DOHH2 (cell line): ENCODE results near the gene NKAIN2.

Experiments used
- H3F3A ChIP-seq: fragments of 200-600 bp; sonication (generic), shearing (Covaris generic); 2 replicates; pipeline ENCODE4 v1.6.0; 2016; ENCODE audit warnings: antibody characterized with exemption, mild to moderate bottlenecking; ENCODE audit not compliant: control insufficient read depth, insufficient read depth
- H3K27ac ChIP-seq: fragments of 200-600 bp; sonication (generic); 2 replicates; pipeline ENCODE4 v1.5.1; 2014; ENCODE audit warnings: low read depth, mild to moderate bottlenecking, low read length, moderate library complexity
- H3K27me3 ChIP-seq: fragments of 200-600 bp; sonication (generic); 2 replicates; pipeline ENCODE4 v1.6.1; 2014; ENCODE audit warnings: mild to moderate bottlenecking, low read length, mixed read lengths; ENCODE audit not compliant: control insufficient read depth
- H3K36me3 ChIP-seq: fragments of 200-600 bp; sonication (generic); 2 replicates; pipeline ENCODE4 v1.6.1; 2014; ENCODE audit warnings: mild to moderate bottlenecking, low read length, moderate library complexity, mixed read lengths; ENCODE audit not compliant: control insufficient read depth
- H3K4me1 ChIP-seq: fragments of 200-600 bp; sonication (generic); 2 replicates; pipeline ENCODE4 v1.6.1; 2014; ENCODE audit warnings: mild to moderate bottlenecking, low read length, mixed read lengths; ENCODE audit not compliant: control insufficient read depth
- H3K4me2 ChIP-seq: fragments of 200-600 bp; sonication (generic); 2 replicates; pipeline ENCODE4 v1.6.0; 2014; ENCODE audit warnings: mild to moderate bottlenecking, low read length, moderate library complexity
- H3K4me3 ChIP-seq: fragments of 200-600 bp; sonication (generic); 2 replicates; pipeline ENCODE4 v1.5.1; 2014; ENCODE audit warnings: mild to moderate bottlenecking, low read length, mixed read lengths
- H3K79me2 ChIP-seq: fragments of 200-600 bp; sonication (generic); 2 replicates; pipeline ENCODE4 v1.6.1; 2014; ENCODE audit warnings: mild to moderate bottlenecking, low read length, mixed read lengths; ENCODE audit not compliant: control insufficient read depth
- H3K9me2 ChIP-seq: fragments of 200-600 bp; sonication (generic); replicated peaks from 2 replicates; pipeline ENCODE4 v1.6.1; 2014; ENCODE audit warnings: mild to moderate bottlenecking, low read length, mixed read lengths; ENCODE audit not compliant: control insufficient read depth
- H3K9me3 ChIP-seq: fragments of 200-600 bp; sonication (generic); 2 replicates; pipeline ENCODE4 v1.6.1; 2014; ENCODE audit warnings: antibody characterized with exemption, low read length, mixed read lengths; ENCODE audit not compliant: control insufficient read depth, insufficient read depth
- H4K20me1 ChIP-seq: fragments of 200-600 bp; sonication (generic); 2 replicates; pipeline ENCODE4 v1.6.0; 2014; ENCODE audit warnings: low read depth, mild to moderate bottlenecking, antibody characterized with exemption, low read length, moderate library complexity; ENCODE audit not compliant: control insufficient read depth, insufficient read depth
- EZH2phosphoT487 ChIP-seq: fragments of 200-600 bp; sonication (generic); IDR thresholded peaks from 2 replicates; pipeline ENCODE4 v1.6.1; 2017; ENCODE audit warnings: borderline replicate concordance, mild to moderate bottlenecking, antibody characterized with exemption, low read length, moderate library complexity, mixed read lengths
- TF ChIP-seq, protein P1 (sequence below): fragments of 200-600 bp; sonication (generic); IDR thresholded peaks from one replicate; pipeline ENCODE4 v1.5.1; 2014; ENCODE audit warnings: antibody characterized with exemption, mild to moderate bottlenecking, low read depth, low read length; ENCODE audit not compliant: poor library complexity, severe bottlenecking

The NKAIN2 gene

DNA sequence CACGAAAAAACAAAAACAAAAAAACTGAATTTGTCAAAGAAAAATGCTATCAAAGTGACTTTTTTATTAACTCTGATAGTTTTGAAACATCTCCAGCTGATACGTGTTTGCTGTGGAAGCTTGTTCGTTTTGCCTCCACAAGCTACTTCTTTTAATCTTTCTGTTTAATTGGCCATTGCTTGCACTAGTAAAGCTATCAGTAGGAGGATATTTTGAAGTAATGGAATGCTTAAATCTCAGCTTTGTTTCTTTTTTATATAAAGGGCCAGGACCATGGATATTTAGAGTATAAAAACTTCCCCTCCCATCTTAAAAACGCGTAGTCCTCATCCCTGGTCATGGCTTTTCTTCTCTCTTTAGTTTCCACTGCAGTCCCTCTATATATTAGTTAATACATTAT is 344.0 kb downstream of the NKAIN2 start:
- no peaks in the 10 kb centered on the region for H3K79me2 ChIP-seq
- H3K9me2 ChIP-seq: no peaks in the 10 kb centered on the region
- H3K4me3 ChIP-seq: no peak overlapping the region
- no peak overlapping the region for H3K4me2 ChIP-seq
- no peaks in the 10 kb centered on the region for H3K36me3 ChIP-seq
- H3K27me3 ChIP-seq: no peaks in the 10 kb centered on the region
- H3K27ac ChIP-seq: no peak overlapping the region
- H3K9me3 ChIP-seq: no peaks in the 10 kb centered on the region
- TF ChIP-seq EZH2phosphoT487: no peak
- TF ChIP-seq, protein P1, sequence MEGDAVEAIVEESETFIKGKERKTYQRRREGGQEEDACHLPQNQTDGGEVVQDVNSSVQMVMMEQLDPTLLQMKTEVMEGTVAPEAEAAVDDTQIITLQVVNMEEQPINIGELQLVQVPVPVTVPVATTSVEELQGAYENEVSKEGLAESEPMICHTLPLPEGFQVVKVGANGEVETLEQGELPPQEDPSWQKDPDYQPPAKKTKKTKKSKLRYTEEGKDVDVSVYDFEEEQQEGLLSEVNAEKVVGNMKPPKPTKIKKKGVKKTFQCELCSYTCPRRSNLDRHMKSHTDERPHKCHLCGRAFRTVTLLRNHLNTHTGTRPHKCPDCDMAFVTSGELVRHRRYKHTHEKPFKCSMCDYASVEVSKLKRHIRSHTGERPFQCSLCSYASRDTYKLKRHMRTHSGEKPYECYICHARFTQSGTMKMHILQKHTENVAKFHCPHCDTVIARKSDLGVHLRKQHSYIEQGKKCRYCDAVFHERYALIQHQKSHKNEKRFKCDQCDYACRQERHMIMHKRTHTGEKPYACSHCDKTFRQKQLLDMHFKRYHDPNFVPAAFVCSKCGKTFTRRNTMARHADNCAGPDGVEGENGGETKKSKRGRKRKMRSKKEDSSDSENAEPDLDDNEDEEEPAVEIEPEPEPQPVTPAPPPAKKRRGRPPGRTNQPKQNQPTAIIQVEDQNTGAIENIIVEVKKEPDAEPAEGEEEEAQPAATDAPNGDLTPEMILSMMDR: no peak
- no peaks in the 10 kb centered on the region for H4K20me1 ChIP-seq
- no peaks in the 10 kb centered on the region for H3F3A ChIP-seq
- no peaks in the 10 kb centered on the region for H3K4me1 ChIP-seq

DNA sequence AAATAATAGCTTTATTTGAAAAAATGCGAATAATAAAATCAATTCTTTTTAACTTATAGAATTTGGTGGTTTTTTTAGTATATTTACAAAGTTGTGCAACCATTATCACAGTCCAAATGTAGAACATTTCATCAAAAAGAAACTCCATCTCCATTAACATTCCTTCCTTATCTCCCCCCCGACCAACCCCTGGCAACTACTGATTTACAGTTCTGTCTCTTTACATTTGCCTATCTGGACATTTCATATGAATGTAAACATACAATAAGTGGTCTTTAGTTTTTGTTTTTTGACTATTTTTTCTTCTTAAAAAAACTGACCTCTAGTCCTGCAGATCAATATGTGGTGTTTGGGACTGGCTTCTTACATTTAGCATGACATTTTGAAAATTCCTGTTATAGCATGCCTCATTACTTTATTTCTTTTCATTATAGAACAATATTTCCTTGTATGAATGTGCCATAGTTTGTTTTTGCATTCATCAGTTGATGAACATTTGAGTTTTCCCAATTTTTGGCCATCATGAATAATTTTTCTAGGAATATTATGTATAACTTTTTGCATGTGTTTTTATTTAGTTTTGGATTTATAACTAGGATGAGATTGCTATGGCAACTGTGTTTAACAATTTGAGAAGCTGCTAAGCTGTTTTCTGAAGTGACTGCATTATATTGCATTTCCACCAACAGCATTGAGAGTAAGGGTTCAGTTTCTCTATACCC is 344.7 kb downstream of the NKAIN2 start:
- TF ChIP-seq EZH2phosphoT487: no peak
- TF ChIP-seq, protein P1: no peak
- Histone ChIP-seq H3K9me3 (no peaks in the 10 kb centered on the region), H3K79me2 (no peaks in the 10 kb centered on the region), H3K4me1 (no peaks in the 10 kb centered on the region), H3K36me3 (no peaks in the 10 kb centered on the region), H3K4me3 (no peak overlapping the region), H3K9me2 (no peaks in the 10 kb centered on the region), H3F3A (no peaks in the 10 kb centered on the region), H3K27ac (no peak overlapping the region), H4K20me1 (no peaks in the 10 kb centered on the region), H3K4me2 (no peak overlapping the region), H3K27me3 (no peaks in the 10 kb centered on the region)

DNA sequence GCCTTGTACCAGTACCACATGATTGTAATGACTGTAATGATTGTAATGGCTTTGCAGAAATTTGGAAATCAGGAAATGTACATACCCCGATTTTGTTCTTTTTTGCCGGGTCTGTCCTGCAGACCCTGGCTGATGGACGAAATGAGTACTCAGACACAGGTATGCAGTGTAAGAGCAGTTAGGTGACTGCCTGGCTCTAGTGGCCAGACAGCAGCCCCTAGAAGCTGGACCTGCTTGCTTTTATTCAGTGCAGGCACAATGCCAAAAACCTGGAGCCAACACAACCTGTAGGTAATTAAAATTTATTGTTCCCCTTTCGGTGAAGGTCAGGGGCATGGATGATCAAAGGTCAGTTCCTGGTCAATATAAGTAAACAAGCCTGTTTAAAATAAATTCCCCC is 346.0 kb downstream of the NKAIN2 start:
- no peak overlapping the region for H3K4me3 ChIP-seq
- no peaks in the 10 kb centered on the region for H4K20me1 ChIP-seq
- no peak overlapping the region for H3K27ac ChIP-seq
- H3F3A ChIP-seq: no peaks in the 10 kb centered on the region
- no peaks in the 10 kb centered on the region for H3K9me3 ChIP-seq
- no peaks in the 10 kb centered on the region for H3K9me2 ChIP-seq
- H3K36me3 ChIP-seq: no peaks in the 10 kb centered on the region
- H3K79me2 ChIP-seq: no peaks in the 10 kb centered on the region
- TF ChIP-seq EZH2phosphoT487: no peak
- TF ChIP-seq, protein P1: no peak
- H3K4me2 ChIP-seq: no peak overlapping the region
- H3K4me1 ChIP-seq: no peaks in the 10 kb centered on the region
- H3K27me3 ChIP-seq: no peaks in the 10 kb centered on the region
